Measurements from ENCODE around the gene KCNQ1. TPM values are rescaled to one million over a fixed set of nuclear protein-coding genes. Genes with fewer than 3 reads are reported as not detected.

KCNQ1 gene
- polyA plus RNA-seq, 5 donors: 6.2 to 11.5 (median 8.5) TPM

DNA sequence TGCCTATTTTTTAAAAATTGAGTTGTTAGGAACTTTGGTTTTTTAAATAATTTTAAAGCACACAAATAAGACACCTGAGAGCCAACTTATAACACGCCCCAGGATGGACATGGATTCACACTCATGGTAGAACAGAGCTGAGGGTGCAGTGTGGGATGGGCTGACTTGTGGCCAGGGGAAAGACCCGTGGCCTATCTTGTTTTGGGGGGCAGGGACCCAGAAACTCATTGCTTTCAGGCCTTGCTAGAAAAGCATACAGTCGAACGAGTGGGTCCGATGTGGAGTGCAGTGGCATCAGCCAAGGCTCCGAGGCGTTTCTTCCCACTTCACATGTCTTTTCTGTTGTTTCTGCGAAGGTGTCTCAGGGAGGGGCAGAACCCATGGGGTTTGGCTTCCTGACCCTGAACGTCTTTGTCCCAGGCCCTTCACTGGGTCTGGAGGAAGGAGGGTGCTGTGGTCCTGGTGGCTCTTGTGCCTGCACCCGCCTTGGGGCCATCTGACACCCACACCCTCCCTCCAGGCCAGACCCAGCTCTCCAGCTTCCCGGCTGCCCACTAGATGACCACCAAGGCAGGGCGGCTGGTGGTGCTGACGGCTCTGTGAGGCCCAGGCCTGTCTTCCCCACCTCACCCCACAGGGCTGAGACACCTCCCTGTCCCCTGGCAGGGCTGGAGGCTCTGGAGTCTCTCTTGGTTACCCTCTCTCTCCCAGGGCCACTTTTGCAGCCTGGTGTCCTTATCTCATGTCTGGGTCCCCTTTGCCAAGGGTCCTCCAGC is 120.8 kb downstream of the KCNQ1 start:
- no peak for DNase-seq

DNA sequence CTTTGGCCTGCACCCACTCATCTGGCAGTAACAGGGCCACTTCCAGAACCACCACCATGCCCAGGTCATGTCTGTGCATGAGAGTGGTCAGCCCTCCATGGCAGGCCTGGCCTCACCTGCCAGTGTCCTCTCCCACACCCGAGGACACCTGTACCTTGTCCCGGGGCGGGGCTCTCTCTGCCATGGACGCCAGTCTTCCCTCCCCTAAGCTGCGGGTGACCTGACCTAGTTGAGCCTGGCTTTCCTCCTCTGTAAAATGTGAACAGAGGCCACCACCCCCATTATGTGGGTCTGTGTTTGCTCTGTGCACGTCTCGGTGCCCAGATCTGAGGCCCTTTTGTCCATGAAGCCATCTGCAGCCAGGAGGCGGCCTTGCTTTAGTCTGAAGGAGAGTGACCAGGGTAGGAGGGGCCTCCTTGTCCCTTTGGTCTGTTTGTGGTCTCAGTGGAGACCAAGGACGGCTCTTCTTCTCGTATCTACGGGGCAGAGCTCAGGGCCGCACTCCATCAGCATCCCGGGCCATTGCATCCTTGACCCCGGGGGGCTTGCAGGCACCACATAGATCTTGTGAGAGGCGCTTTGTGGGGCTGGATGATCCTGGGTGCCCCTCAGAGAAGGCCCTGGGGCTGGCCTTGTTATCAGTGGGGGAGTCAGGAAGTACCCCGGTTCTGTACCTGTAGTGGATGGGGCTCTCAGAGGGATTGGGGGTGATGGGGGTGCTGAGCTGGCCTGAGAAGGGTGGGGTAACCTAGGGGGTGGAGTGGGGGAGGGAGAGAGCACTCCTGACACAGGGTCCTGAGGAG is 121.6 kb downstream of the KCNQ1 start:
- no peak for DNase-seq

DNA sequence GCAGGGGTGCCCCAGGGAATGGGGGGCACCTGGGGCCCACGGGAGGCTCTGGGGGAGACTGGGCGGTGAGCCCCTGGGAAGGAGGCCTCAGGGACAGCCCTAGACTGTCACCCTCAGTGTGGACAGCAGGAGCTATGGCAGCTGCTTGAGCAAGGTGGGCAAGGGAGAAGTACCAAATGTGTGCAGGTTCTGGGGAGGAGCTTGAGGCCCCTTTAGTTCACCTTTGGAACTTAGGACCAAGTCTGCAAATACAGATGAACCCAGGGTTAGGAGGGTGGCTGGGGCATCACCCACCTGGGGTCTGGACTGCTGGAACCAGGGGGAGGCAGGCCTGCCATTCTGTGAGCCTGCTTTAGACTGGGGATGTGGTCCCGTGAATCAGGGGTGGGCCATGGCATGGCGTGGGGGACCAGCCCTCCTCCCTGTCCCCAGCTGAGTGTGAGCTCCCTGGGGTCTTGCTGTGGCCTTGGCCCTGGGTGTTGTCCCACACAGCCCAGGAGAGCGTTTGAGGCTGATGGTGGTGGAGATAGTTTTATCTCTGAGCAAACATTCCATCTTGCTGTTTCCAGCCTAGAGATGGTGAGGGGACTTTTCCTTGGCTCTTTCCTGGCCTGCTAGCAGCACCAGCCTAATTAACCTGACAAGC is 122.3 kb downstream of the KCNQ1 start:
- no peak for DNase-seq

GRCh38 chr11:2569321-2569721 is 124.5 kb downstream of the KCNQ1 start:
- DNase-seq: no peak

DNA sequence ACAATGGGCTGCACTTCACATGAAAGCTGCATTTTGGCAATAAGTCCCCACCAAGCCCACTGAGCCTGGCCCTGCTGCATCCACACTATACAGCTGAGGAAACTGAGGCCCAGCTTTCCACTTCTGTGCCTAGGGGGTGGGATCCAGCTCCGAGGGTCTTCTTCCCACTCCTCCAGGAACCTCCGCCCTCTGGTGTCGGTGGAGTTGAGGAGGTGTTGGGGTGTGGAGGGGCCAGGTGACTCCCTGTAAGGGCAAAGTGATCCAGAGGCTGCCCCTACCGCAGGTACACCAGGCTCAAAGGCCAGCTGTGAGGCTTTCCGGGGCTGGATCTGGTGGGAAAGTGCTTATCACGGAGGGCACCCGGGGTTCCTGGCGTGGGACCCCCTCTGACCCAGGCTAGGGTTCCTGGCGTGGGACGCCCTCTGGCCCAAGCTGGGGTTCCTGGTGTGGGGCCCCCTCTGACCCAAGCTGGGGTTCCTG is 125.0 kb downstream of the KCNQ1 start:
- DNase-seq: no peak

DNA sequence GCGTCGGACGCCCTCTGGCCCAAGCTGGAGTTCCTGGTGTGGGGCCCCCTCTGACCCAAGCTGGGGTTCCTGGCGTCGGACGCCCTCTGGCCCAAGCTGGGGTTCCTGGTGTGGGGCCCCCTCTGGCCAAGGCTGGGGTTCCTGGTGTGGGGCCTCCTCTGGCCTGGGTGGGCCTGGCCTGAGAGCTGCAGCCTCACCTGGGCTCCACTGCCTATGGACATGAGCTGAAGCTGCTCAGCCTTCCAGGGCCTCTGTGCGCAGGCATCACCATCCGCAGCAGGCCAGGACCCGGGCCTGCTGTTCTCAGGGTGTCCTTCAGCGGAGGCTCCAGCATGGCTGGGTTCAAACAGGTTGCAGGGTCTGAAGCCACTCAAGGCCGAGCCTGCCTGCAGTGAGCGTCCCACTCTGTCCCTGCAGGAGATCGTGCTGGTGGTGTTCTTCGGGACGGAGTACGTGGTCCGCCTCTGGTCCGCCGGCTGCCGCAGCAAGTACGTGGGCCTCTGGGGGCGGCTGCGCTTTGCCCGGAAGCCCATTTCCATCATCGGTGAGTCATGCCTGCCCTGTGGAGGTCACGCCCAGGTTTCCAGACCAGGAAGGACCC is 125.5 kb downstream of the KCNQ1 start:
- no peak for DNase-seq

DNA sequence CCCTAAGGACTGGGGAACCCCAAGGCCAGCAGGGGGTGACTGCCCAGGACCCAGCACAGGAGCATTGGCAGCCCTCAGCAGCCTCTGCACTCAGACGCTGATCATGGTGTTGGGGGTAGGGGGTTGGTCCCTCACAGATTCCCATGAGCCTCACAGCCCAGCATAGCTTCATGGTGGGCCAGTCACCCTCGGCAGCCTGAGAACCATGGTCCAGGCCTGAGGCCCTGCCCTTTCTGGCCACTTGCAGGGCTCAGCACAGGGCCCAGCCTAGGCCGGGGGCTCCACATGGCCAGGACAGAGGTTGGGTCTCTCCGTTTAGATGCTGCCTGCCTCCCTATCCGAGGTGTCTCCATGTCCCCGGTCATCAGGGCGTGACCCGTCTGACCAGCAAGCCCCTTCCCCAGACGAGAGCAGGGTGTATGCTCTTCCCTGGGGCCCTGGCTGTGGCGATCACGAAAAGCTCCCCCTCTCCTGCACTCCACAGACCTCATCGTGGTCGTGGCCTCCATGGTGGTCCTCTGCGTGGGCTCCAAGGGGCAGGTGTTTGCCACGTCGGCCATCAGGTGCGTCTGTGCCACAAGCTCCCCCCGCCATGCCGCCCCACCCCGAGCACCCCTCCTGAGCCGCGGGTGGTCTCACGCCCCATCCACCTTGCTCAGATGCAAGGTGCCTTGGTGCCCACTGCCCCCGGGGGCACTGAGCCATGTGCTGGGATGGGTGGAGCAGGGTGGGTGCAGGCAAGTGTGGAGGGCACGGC is 126.2 kb downstream of the KCNQ1 start:
- no peak for DNase-seq

DNA sequence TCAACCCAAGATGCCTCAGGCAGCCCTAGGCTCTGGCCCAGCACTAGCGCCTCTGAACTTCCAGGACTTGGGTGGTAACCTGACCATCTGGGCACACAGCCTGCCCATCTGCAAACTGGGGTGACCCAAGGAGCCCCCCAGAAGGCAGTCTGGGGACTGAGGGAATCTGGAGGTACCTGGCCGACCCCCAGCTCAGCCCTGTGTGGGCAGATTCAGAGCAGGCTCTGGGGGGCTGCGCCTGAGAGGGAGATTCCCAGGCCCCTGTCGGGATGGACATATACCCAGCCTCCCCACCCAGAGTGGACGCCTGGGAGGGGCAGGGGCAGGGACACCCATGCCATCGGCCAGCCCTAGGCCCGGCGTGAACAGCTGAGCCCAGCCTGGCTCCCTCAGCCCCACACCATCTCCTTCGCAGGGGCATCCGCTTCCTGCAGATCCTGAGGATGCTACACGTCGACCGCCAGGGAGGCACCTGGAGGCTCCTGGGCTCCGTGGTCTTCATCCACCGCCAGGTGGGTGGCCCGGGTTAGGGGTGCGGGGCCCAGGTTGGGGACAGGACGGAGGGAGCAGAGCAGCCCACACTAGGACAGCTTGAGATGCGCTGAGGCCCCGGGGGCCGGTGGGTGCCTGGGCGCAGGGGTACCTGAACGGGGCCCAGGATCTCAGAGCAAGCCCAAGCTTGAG is 126.9 kb downstream of the KCNQ1 start:
- DNase-seq: no peak

DNA sequence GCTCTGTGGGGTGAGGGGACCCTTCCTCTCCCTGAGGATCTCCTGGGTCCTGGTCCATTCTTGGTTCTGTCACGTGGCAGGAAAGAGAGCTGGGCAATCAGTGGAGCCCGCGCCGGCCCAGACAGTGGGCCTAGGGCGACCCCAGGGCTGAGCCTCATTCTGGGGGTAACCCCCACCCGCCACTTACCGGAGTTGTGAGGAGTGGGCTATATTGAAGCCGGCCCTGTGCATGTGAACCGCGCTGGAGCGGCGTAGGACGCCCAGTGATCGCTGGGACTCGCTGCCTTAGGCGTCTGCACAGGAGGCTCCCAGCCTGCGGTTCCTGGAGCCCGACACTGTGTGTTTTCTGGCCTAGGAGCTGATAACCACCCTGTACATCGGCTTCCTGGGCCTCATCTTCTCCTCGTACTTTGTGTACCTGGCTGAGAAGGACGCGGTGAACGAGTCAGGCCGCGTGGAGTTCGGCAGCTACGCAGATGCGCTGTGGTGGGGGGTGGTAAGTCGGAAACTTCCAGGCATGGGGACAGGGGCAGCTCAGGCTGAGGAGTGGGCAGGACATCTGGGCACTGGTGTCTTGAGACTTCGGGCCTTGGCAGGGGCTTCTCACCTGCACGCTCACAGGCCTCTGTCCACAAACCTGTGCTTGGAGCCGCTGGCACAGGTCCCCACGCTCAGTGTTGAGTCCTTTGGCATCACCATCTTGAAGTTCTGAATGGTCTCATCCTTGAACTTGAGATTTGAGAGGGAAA is 127.9 kb downstream of the KCNQ1 start:
- no peak for DNase-seq

DNA sequence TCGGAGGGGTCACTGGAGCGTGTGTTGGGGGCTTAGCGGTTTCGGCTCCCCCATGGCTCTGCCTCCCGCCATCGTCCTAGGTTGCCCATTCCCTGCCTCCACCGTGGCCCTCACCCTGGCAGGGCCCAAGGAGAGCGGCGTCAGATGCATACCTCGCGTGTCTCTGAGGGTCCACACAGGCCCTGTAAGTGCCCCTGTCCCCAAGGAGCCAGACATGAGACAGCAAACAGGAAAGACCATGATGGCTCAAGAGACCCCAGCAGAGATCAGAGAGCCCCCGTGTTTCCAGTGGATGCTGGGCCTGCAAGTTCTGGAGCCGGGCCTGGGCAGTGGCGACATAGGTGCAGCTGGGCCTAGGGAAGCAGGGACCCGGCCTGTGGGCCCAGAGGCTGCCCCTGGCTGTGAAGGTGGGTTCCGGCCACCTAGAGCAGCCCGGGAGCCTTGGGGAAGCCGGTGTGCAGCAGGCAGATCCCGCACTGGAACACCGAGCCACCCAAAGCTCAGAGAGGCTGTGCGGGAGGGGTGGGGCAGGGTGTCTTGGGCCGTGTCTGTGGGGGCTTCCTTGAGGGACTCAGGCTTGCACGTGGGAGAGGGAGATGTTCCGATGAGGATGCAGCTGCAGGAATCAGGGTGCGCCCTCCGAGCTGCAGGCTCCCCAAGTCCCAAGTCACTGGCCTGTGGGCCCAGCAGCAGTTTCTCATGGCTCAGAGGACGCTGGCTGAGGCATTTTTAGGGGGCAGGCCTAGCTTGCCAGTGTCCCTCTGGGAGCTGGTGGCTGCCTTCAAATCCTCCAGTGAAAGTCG is 128.6 kb downstream of the KCNQ1 start:
- no peak for DNase-seq

GRCh38 chr11:2574043-2574552 is 129.3 kb downstream of the KCNQ1 start:
- DNase-seq: no peak

GRCh38 chr11:2574553-2575535 is 130.0 kb downstream of the KCNQ1 start:
- no peak for DNase-seq

GRCh38 chr11:2575591-2576051 is 130.8 kb downstream of the KCNQ1 start:
- DNase-seq: no peak

DNA sequence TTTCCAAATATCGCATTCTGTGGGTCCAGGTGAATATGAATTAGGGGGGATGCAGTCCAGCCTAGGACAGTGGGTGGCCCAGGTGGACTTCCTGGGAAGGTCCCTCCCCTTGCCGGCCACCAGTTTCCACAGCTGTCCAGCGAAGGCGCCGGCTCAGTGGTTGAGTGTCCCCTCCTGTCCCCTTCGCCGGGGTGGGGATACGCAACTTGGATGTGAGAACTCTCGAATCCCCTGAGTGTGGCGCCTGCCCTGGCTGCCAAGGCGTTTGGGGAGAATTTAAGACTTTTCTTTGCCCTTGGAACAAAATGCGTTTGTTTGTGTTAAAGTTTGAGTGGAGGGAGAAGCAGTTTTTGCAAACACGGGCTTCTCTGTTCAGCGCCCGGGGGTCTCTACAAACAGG is 131.3 kb downstream of the KCNQ1 start:
- no peak for DNase-seq

DNA sequence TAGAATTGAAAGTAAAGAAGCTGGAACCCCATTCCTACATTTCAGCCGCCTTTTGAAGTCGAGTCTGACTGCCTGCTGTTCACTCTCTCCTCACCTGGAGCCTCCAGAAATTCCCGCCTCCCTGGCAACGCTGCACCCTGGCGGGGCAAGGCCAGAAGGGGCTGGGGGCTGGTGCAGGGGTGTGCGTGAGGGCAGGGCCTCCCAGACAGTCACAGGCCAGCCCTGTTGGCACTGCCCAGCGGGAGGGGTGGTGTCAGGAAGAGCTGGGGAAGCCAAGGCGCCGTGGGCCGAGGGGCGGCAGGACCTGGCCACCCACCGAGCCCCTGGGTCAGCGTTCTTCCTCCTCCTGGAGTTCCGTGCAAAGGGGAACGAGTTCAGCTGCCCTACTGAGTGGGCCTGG is 131.7 kb downstream of the KCNQ1 start:
- no peak for DNase-seq

DNA sequence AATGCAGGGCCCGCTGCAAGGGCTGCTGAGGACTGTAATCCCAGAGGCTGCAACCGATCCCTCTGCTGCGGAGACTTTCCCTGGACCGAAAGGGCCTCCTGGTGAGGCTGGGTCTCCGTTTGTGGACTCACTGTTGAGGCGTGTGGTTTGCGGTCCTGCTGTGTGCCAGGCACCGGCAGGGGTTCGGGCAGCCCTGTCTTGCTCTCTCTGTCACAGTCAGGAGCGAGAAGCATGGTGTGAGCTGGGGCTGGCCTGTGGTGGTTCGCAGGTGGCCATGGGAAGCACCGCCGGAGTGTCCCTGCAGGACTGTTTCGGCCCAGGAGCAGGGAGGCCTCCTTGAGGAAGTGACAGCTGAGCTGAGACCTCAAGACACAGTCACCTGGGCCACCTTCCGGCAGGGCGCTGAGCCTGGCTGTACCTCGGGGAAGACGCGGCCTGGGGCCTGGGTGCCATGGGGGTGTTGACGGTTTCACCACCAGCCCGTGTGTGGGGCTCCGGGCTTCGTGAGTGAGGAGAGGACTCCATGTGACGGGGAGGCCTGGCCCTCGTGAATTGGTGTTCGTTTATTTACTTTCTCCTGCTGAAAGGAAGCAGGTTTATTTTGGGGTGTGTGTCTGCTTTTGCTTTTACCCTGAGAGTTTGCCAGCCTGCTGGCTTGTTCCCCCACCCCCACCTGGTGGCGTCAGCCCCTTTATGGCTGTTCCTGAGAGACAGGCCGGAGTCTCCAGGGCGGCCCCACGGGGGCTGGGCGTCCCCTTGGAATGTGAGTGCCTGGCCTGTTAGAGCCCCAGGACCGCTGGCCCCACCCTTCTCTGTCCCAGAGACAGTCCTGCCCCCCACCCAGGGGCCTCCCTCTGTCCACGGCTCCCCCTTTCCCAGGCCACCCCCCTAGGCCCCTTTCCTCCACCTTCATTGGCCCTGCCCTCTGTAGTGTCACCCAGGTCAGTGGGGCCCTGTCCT is 132.5 kb downstream of the KCNQ1 start:
- no peak for DNase-seq

Measured in right lung (tissue), 5 donors.